Peyer's patch (tissue), 4 donors: ENCODE data around the gene DNAJC3.

Source experiments
- CTCF ChIP-seq, 6 experiments: fragments of 450-650 bp in 4 of 6; fragments of 200-600 bp in 2 of 6; sonication (generic) in 1 of 6; IDR thresholded peaks; one replicate each; pipeline ENCODE4 v1.5.1; 2017 to 2019; ENCODE audit warnings: antibody characterized with exemption in 6 of 6, mild to moderate bottlenecking in 3 of 6, moderate library complexity in 1 of 6
- POLR2A ChIP-seq, 2 donors: fragments of 450-650 bp; IDR thresholded peaks; one replicate each; pipeline ENCODE4 v1.5.1; 2017; ENCODE audit warnings: antibody characterized with exemption in 2 of 2, mild to moderate bottlenecking in 2 of 2, moderate library complexity in 2 of 2

- TF ChIP-seq CTCF (IDR thresholded peaks at IDR 0.05) (no peak), POLR2A (IDR thresholded peaks at IDR 0.05) (no peak)
Observed at GRCh38 chr13:95813139-95813538, 136.2 kb downstream of the DNAJC3 start.
